ENCODE measurements around the gene NPAS1.

DNA sequence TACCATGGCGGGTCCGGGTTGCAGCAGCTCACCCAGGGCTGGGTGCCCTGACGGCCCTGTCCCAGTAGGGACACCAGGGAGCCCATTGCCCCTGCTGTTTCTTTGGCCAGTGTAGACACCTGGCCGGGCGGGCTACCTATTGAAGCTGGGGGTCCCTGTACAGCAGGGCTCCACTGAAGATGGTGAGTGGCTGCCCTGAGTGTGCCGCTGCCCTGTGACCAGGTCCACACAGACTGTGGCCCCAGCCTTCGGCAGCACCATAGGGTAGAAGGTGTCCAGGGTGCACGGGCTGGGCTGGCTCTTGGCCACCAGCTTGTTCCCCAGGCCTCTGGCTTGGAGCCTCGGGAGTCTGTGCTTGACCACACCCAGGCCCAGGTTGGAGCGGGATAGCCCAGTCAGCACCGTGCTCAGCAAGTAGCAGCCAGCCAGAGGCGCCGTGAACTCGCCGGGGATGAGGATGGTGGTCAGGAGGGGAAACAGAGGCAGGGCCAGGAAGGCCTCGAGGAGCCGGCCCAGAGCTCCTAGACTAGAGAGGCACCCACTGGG lies 25.4 kb upstream of the NPAS1 start:
- no peak for TF ChIP-seq GATA2 (IDR thresholded peaks at IDR 0.05; ENCODE audit: low read depth, low read length)
- no peak for TF ChIP-seq GATA3 (IDR thresholded peaks at IDR 0.05; ENCODE audit: low read depth, low read length)

All from SH-SY5Y (cell line).